HepG2 (cell line): ENCODE measurements around the gene GNG3. TPM values are rescaled to one million over a fixed set of nuclear protein-coding genes. Genes with fewer than 3 reads are reported as not detected.
A peak's percentile ranks its signal among the peaks of the same experiment; 100 is the strongest.
"Not testable (repeated sequence)": the region's sequence is repeated elsewhere in the genome, so short reads cannot be mapped to it uniquely, and the experiment has no call there.

Experiments used
- ATAC-seq: fragments of 200-7000 bp; cut with Tn5 transposase; 3 replicates; pipeline ENCODE4 v1.9.1; 2020; ENCODE audit warnings: mild to moderate bottlenecking, moderate library complexity
- BruUV-seq: library from RNA; stranded (reverse); fragments of 400-500 nt; replicated peaks from 2 replicates; lab custom pipeline; 2021; lab: Mats Ljungman, UMichigan
- CTCF ChIA-PET: fragments of 300-600 bp; formaldehyde crosslinking; extraction: SDS; loops from one replicate; lab custom pipeline; 2021; ENCODE audit warnings: low total read pairs, inconsistent platforms, low intra/inter-chr PET ratio; lab: Yijun Ruan, JAX
- POLR2A ChIA-PET: fragments of 350-600 bp; sonication (Branson Sonifier 250); formaldehyde crosslinking; loops from one replicate; lab custom pipeline; 2020; ENCODE audit warnings: antibody characterized with exemption, inconsistent platforms; lab: Yijun Ruan, JAX
- DNase-seq: peaks from one replicate; pipeline ENCODE4 v3.0.0-alpha.2; 2015; ENCODE audit warnings: low spot score
- FAIRE-seq: peaks from 3 replicates; lab custom pipeline; 2011; peaks lifted over from hg19 to GRCh38; lab: Jason Lieb, UNC
- H2AFZ ChIP-seq: one replicate; pipeline ENCODE4 v1.6.1; 2011; ENCODE audit warnings: low read length, inconsistent platforms
- H3K27ac ChIP-seq: fragments of 300-600 bp; 3 replicates; pipeline ENCODE4 v1.8.0; 2011; ENCODE audit warnings: mixed run types, mild to moderate bottlenecking, mixed read lengths, low read length, inconsistent platforms; ENCODE audit not compliant: insufficient read depth; ENCODE audit errors: extremely low read length
- H3K27me3 ChIP-seq, 2 experiments: fragments of 200-600 bp in 1 of 2; 2 replicates in 1 of 2; 3 replicates in 1 of 2; pipeline versions ENCODE4 v1.6.0 to v1.8.0; 2011; ENCODE audit warnings: low read length in 2 of 2, mild to moderate bottlenecking in 2 of 2, moderate library complexity in 2 of 2, inconsistent platforms in 1 of 2; ENCODE audit not compliant: insufficient read depth in 2 of 2, control insufficient read depth in 1 of 2
- H3K36me3 ChIP-seq, 2 experiments: fragments of 200-600 bp in 1 of 2; replicated peaks in 1 of 2; 2 replicates in 1 of 2; 3 replicates in 1 of 2; pipeline versions ENCODE4 v1.5.1 to v1.8.0; 2011; ENCODE audit warnings: low read length in 2 of 2, inconsistent platforms in 1 of 2; ENCODE audit not compliant: insufficient read depth in 2 of 2, control insufficient read depth in 1 of 2
- H3K4me1 ChIP-seq: 2 replicates; pipeline ENCODE4 v1.5.1; 2012; ENCODE audit warnings: low read length, inconsistent platforms; ENCODE audit not compliant: insufficient read depth
- H3K4me2 ChIP-seq: 2 replicates; pipeline ENCODE4 v1.6.0; 2011; ENCODE audit warnings: low read depth, low read length, inconsistent platforms
- H3K4me3 ChIP-seq, 3 experiments: fragments of 200-600 bp in 1 of 3; sonication (generic), shearing (Covaris generic) in 1 of 3; replicated peaks in 1 of 3; 2 replicates each; pipeline ENCODE4 v1.5.1; 2011 to 2016; ENCODE audit warnings: low read length in 3 of 3, inconsistent platforms in 2 of 3, low read depth in 2 of 3, mild to moderate bottlenecking in 2 of 3, control low read depth in 1 of 3, mixed read lengths in 1 of 3; ENCODE audit not compliant: insufficient read depth in 1 of 3
- H3K79me2 ChIP-seq: one replicate; pipeline ENCODE4 v1.6.1; 2011; ENCODE audit warnings: low read length, inconsistent platforms; ENCODE audit not compliant: insufficient read depth
- H3K9ac ChIP-seq: 2 replicates; pipeline ENCODE4 v1.6.0; 2011; ENCODE audit warnings: mild to moderate bottlenecking, low read depth, low read length, inconsistent platforms; ENCODE audit not compliant: insufficient read depth
- H3K9me3 ChIP-seq: 2 replicates; pipeline ENCODE4 v1.5.1; 2012; ENCODE audit warnings: mild to moderate bottlenecking, low read length
- H4K20me1 ChIP-seq: 2 replicates; pipeline ENCODE4 v1.6.0; 2011; ENCODE audit warnings: inconsistent platforms, mild to moderate bottlenecking, low read length, moderate library complexity; ENCODE audit not compliant: insufficient read depth
- DNMT3B ChIP-seq: conservative IDR thresholded peaks from 2 replicates; pipeline ENCODE4 v1.6.1; 2016; ENCODE audit warnings: missing biosample characterization, control low read depth
- FOXJ3 ChIP-seq: sonication (generic); formaldehyde crosslinking; IDR thresholded peaks from 2 replicates; pipeline ENCODE4 v1.4.0; 2020; ENCODE audit warnings: missing genetic modification reagents, mild to moderate bottlenecking, borderline replicate concordance
- KDM6A ChIP-seq: IDR thresholded peaks from 2 replicates; pipeline ENCODE4 v1.6.1; 2016; ENCODE audit warnings: low read depth
- KLF6 ChIP-seq: IDR thresholded peaks from 2 replicates; pipeline ENCODE4 v1.8.0; 2016; ENCODE audit warnings: missing biosample characterization, missing genetic modification reagents
- MIER3 ChIP-seq: IDR thresholded peaks from 2 replicates; pipeline ENCODE4 v1.6.1; 2016; ENCODE audit warnings: missing compliant biosample characterization, borderline replicate concordance
- PCBP2 ChIP-seq: fragments of 200-400 bp; formaldehyde crosslinking; optimal IDR thresholded peaks from 2 replicates; pipeline ENCODE3; 2018; ENCODE audit warnings: low read length, low read depth; ENCODE audit not compliant: poor library complexity, severe bottlenecking
- POLR2A ChIP-seq, 2 experiments: IDR thresholded peaks; 2 replicates each; pipeline ENCODE4 v1.6.1; 2011; ENCODE audit warnings: low read depth in 2 of 2, low read length in 2 of 2, mild to moderate bottlenecking in 1 of 2, moderate library complexity in 1 of 2; ENCODE audit not compliant: insufficient read depth in 1 of 2
- POLR2AphosphoS5 ChIP-seq: IDR thresholded peaks from 2 replicates; pipeline ENCODE4 v1.6.1; 2012; ENCODE audit warnings: low read depth, low read length
- POLR2G ChIP-seq: fragments of 200-400 bp; formaldehyde crosslinking; IDR thresholded peaks from 2 replicates; pipeline ENCODE4 v1.6.1; 2018; ENCODE audit warnings: mild to moderate bottlenecking, low read depth, low read length, moderate library complexity
- SRSF1 ChIP-seq: fragments of 200-400 bp; formaldehyde crosslinking; optimal IDR thresholded peaks from 2 replicates; pipeline ENCODE3; 2017; ENCODE audit warnings: mild to moderate bottlenecking, low read depth, low read length, moderate library complexity
- SSRP1 ChIP-seq: IDR thresholded peaks from 2 replicates; pipeline ENCODE4 v1.6.1; 2016; ENCODE audit warnings: control low read depth
- ZNF101 ChIP-seq: sonication (generic); formaldehyde crosslinking; IDR thresholded peaks from 2 replicates; pipeline ENCODE4 v1.4.0; 2020; ENCODE audit warnings: mild to moderate bottlenecking, low read depth, missing genetic modification reagents, borderline replicate concordance
- ZNF660 ChIP-seq: sonication (generic); formaldehyde crosslinking; IDR thresholded peaks from 2 replicates; pipeline ENCODE4 v1.5.1; 2020; ENCODE audit warnings: mild to moderate bottlenecking, low read depth, missing genetic modification reagents, borderline replicate concordance
- WGBS: methylation state at CpG from one replicate; pipeline ENCODE4 v1.1.6; 2017; ENCODE audit warnings: low lambda C conversion rate; 5-methylcytosine and 5-hydroxymethylcytosine counted together
- in situ Hi-C: cut with HindIII; loops from 2 replicates; pipeline ENCODE4 v1.10.0; 2017; ENCODE audit warnings: low pct_unique_long_range_greater_than_20kb; ENCODE audit not compliant: extremely low pct_ligation_motif_present
- intact Hi-C: fragments of 100-400 bp; cut with micrococcal nuclease; formaldehyde crosslinking; loops from one replicate; pipeline ENCODE4 v1.10.0; 2022; ENCODE audit not compliant: unreplicated experiment
- polyA plus RNA-seq, 8 experiments: library from polyadenylated mRNA; depleted of rRNA in 3 of 8; stranded (reverse) in 7 of 8; unstranded in 1 of 8; fragments of >200 nt; fragmentation: Illumina TruSeq in 4 of 8; extraction: Trizol in 4 of 8; gene quantifications; 2 replicates each; pipeline versions ENCODE4 v1.2.1 to v1.2.3, GENCODE V29; 2011 to 2016; ENCODE audit warnings: low read depth in 4 of 8, missing spikeins in 1 of 8, mixed read lengths in 1 of 8; ENCODE audit not compliant: insufficient read depth in 1 of 8
- total RNA-seq, 5 experiments: library from RNA; depleted of rRNA; stranded (reverse); fragments of >200 nt; fragmentation: Illumina TruSeq; extraction: Trizol; gene quantifications; 2 replicates each; pipeline ENCODE4 v1.2.3, GENCODE V29; 2016; ENCODE audit warnings: low read depth in 1 of 5
- TF ChIP-seq, protein P1 (sequence below): IDR thresholded peaks from 2 replicates; pipeline ENCODE4 v1.6.1; 2016

The GNG3 gene
- total and polyA plus RNA-seq, 2 of the 13 experiments (the other 11 are each of a cell fraction or from before 2014, with no cell fraction given), result not detected

DNA sequence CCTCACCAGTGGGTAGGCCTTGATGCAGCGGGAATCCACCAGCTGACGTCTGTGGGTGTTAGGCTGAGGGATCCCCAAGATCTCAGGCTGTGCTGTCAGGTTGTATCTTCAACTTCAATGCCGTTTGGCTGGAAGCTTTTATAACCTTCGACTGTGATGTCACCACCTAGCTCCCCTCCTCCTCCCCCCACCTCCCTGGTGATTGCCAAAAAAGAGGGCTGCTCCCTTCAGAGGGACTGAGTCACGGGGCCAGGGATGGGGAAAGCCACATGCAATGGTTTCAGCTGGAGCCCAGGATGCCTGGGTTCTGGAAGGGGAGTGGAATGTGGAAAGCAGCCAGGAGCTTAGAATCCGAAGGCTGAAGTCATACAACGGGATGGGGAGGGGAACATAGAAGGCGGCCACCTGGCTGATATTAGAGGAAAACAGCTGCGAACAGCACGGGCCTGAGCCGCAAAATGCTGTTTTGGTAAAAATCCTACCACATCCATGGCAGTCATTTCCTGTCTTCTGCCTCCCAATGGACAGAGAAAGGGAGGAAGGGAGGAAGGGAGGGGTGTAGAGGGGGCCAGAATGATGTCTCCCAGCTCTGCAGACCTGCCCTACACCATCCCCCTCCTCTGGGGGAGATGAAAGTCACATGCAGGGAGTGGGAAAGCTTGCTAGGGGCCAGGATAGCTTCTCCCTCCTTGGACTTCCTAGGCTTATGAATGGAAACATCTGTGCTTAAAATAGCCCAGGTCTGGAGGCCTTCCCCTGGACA, 17.9 kb upstream of the GNG3 start, which contains the start of gene LRRN4CL:
Gene LRRN4CL, minus strand, starts transcription at position 110 of the 763 bp plus-strand sequence. CDS start 1,022 bp downstream, outside the sequence.
- H3K9ac ChIP-seq, result no peak within 1 kb of the TSS
- no peaks in the 10 kb centered on the region for H3K4me1 ChIP-seq
- FAIRE-seq (no peak), DNase-seq (no peak), ATAC-seq (peak; percentile 13; the same call in 1 of the 3 replicates)
- no peak within 1 kb of the TSS for H3K4me2 ChIP-seq
- H3K4me3 ChIP-seq, result no peak within 1 kb of the TSS
- no peaks in the 10 kb centered on the region for H3K79me2 ChIP-seq
- H3K27ac ChIP-seq, result no peak within 1 kb of the TSS
- intact Hi-C loops (no loop called here), in situ Hi-C loops (no loop called here)
- H4K20me1 ChIP-seq, result no peaks in the 10 kb centered on the region
- H3K27me3 ChIP-seq, result no peaks in the 10 kb centered on the region
- CTCF ChIA-PET, result no interaction called here
- H3K9me3 ChIP-seq, result no peaks in the 10 kb centered on the region
- WGBS, result 92% methylated on average over 11 of the region's 11 CpGs
- POLR2A ChIA-PET, result interaction anchor here (0.8 to 1.3 kb wide), 4 partner anchors 9 to 152 kb away, joined by 3 to 6 read pairs (median 4); partner anchors contain the start of genes TUT1 and UQCC3
- H3K36me3 ChIP-seq, result peaks cover 17 to 37% of the 10 kb centered on the region in 2 experiments
- TF ChIP-seq MIER3 (CRISPR knock-in tag), result no peak
- no peak for TF ChIP-seq FOXJ3
- no peak for TF ChIP-seq DNMT3B
- TF ChIP-seq SRSF1, result no peak
- no peak for TF ChIP-seq ZNF101 (CRISPR knock-in tag)
- 0 out of 4 replicates have a peak, but pooled peaks of 1 of the 2 experiments have one; percentile 18 for TF ChIP-seq POLR2A (IDR thresholded peaks at IDR 0.05; ENCODE audit: insufficient read depth in 1 of 2, low read depth in 2 of 2, low read length in 2 of 2)
- TF ChIP-seq SSRP1 (CRISPR knock-in tag), result peak; percentile 46; the same call in 1 of the 2 replicates
- TF ChIP-seq, protein P1, sequence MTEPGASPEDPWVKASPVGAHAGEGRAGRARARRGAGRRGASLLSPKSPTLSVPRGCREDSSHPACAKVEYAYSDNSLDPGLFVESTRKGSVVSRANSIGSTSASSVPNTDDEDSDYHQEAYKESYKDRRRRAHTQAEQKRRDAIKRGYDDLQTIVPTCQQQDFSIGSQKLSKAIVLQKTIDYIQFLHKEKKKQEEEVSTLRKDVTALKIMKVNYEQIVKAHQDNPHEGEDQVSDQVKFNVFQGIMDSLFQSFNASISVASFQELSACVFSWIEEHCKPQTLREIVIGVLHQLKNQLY (CRISPR knock-in tag), result no peak
- peak; percentile 33; the same call in 1 of the 2 replicates for TF ChIP-seq POLR2AphosphoS5
- no peak for TF ChIP-seq PCBP2
- TF ChIP-seq KDM6A (CRISPR knock-in tag), result no peak
- no peak for TF ChIP-seq ZNF660 (CRISPR knock-in tag)
- TF ChIP-seq POLR2G, result peak; percentile 43
- TF ChIP-seq KLF6 (CRISPR knock-in tag), result no peak
- TSS peak; percentile 56 for BruUV-seq
- no peak within 1 kb of the TSS for H2AFZ ChIP-seq

DNA sequence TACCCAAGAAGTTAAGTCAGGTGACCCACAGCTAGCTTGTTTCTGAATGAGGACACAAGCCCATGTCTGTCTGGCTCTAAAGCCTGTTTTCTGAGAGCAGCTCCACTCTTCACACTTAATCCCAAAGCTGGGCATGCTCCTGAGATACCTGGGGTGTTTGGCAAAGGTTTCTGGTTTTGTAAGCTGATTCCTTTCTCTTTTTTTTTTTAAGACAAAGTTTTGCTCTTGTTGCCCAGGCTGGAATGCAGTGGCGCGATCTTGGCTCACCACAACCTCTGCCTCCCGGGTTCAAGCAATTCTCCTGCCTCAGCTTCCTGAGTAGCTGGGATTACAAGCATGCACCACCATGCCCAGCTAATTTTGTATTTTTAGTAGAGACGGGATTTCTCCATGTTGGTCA, 13.9 kb upstream of the GNG3 start:
- WGBS, result 79% methylated on average over 4 of the region's 4 CpGs
- H3K27me3 ChIP-seq, H3K9ac ChIP-seq, DNase-seq, H4K20me1 ChIP-seq, H3K27ac ChIP-seq, FAIRE-seq, CTCF ChIA-PET, H3K79me2 ChIP-seq, H3K4me3 ChIP-seq, ATAC-seq, H2AFZ ChIP-seq, BruUV-seq, H3K4me1 ChIP-seq, H3K4me2 ChIP-seq, in situ Hi-C loops, H3K9me3 ChIP-seq: not testable (repeated sequence)
- intact Hi-C loops, result loop anchor here (1.0 kb wide), 1 partner anchor 313 kb away; no protein-coding TSS in a partner anchor
- H3K36me3 ChIP-seq, result peaks cover 17 to 37% of the 10 kb centered on the region in 2 experiments
- POLR2A ChIA-PET, result interaction anchor here (0.6 kb wide), 2 partner anchors 124 to 298 kb away, joined by 3 read pairs; no protein-coding TSS in a partner anchor
